Esophagus squamous epithelium (tissue), 5 donors: Measurements from ENCODE around the gene PANK4. TPM values are rescaled to one million over a fixed set of nuclear protein-coding genes. Genes with fewer than 3 reads are reported as not detected.

Experiments used
- DNase-seq: peaks from one replicate; lab custom pipeline; 2025; lab: John Stamatoyannopoulos, UW
- H3K27ac ChIP-seq, 4 donors: fragments of 200-600 bp; sonication (generic); one replicate each; pipeline ENCODE4 v1.5.1; 2016 to 2019; ENCODE audit warnings: mild to moderate bottlenecking in 1 of 4
- H3K27me3 ChIP-seq, 4 donors: fragments of 200-600 bp; sonication (generic); 1 replicate in 3 of 4; 2 replicates in 1 of 4; pipeline versions ENCODE4 v1.5.1 to v1.6.0; 2017 to 2021; ENCODE audit warnings: antibody characterized with exemption in 1 of 4
- H3K36me3 ChIP-seq, 3 donors: fragments of 200-600 bp; sonication (generic); one replicate each; pipeline ENCODE4 v1.5.1; 2016 to 2019
- H3K4me1 ChIP-seq, 3 donors: fragments of 200-600 bp; sonication (generic); one replicate each; pipeline ENCODE4 v1.5.1; 2017 to 2019
- H3K4me3 ChIP-seq, 4 donors: fragments of 200-600 bp; sonication (generic); 1 replicate in 3 of 4; 2 replicates in 1 of 4; pipeline ENCODE4 v1.5.1; 2016 to 2019; ENCODE audit warnings: mild to moderate bottlenecking in 2 of 4, moderate library complexity in 1 of 4
- H3K9me3 ChIP-seq, 3 donors: fragments of 200-600 bp; sonication (generic); one replicate each; pipeline ENCODE4 v1.5.1; 2016 to 2019
- POLR2A ChIP-seq, 4 donors: fragments of 450-650 bp; IDR thresholded peaks; one replicate each; pipeline ENCODE4 v1.6.1; 2017; ENCODE audit warnings: antibody characterized with exemption in 4 of 4, mild to moderate bottlenecking in 4 of 4, moderate library complexity in 3 of 4
- WGBS, 2 donors: methylation state at CpG; one replicate each; pipeline ENCODE4 v1.1.5; 2018; 5-methylcytosine and 5-hydroxymethylcytosine counted together
- intact Hi-C: fragments of 100-400 bp; cut with DNase I; formaldehyde crosslinking; loops from one replicate; pipeline ENCODE4 v1.15.0; 2022
- total RNA-seq, 4 donors: library from RNA; depleted of rRNA; stranded (reverse); fragments of >200 nt; gene quantifications; one replicate each; pipeline ENCODE4 v1.1.0, GENCODE V29; 2016
- TF ChIP-seq, protein P1 (sequence below), 6 experiments: fragments of 450-650 bp in 4 of 6; fragments of 200-600 bp in 2 of 6; sonication (generic) in 2 of 6; IDR thresholded peaks; one replicate each; pipeline ENCODE4 v1.5.1; 2016 to 2019; ENCODE audit warnings: antibody characterized with exemption in 6 of 6, mild to moderate bottlenecking in 4 of 6, moderate library complexity in 4 of 6
- donor health status: DM: yes; HTN: yes; CAD: no.

The PANK4 gene
- total RNA-seq, 4 donors from 2014 or later, result 11.8 to 29.1 (median 17.0) TPM

DNA sequence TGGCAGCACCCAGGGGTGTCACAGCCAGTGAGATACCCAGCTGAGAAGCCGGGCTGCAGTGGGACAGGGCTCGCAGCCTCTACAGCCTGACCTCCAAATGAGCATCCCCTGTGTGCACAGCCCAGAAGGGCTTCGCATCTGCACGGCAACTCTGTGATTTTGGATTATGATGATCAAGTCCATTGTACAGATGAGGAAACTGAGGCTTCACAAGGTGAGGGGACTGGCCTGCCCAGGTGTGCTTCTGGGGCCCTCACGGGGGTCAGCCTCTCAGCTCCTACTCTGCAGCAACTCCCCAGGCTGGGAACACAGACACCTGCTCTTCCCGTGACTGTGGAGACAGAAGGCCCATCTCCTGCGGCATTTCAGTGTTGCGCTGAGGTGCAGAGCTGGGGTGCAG lies 12.5 kb upstream of the PANK4 start:
- H3K4me1 ChIP-seq, result peaks cover 31 to 69% (median 40%) of the 10 kb centered on the region in 3 donors
- H3K36me3 ChIP-seq, result no peaks in the 10 kb centered on the region
- TF ChIP-seq POLR2A (IDR thresholded peaks at IDR 0.05), result no peak
- TF ChIP-seq, protein P1, sequence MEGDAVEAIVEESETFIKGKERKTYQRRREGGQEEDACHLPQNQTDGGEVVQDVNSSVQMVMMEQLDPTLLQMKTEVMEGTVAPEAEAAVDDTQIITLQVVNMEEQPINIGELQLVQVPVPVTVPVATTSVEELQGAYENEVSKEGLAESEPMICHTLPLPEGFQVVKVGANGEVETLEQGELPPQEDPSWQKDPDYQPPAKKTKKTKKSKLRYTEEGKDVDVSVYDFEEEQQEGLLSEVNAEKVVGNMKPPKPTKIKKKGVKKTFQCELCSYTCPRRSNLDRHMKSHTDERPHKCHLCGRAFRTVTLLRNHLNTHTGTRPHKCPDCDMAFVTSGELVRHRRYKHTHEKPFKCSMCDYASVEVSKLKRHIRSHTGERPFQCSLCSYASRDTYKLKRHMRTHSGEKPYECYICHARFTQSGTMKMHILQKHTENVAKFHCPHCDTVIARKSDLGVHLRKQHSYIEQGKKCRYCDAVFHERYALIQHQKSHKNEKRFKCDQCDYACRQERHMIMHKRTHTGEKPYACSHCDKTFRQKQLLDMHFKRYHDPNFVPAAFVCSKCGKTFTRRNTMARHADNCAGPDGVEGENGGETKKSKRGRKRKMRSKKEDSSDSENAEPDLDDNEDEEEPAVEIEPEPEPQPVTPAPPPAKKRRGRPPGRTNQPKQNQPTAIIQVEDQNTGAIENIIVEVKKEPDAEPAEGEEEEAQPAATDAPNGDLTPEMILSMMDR (IDR thresholded peaks at IDR 0.05), result no peak
- H3K27me3 ChIP-seq, result peaks cover 0 to 88% (median 0%) of the 10 kb centered on the region in 4 donors
- WGBS, 2 donors, result 100% methylated on average over 1 to 3 of the region's 8 CpGs
- intact Hi-C loops, result no loop called here
- DNase-seq, result no peak
- no peak overlapping the region for H3K4me3 ChIP-seq
- H3K9me3 ChIP-seq, result no peaks in the 10 kb centered on the region
- H3K27ac ChIP-seq, result no peak overlapping the region

- no peak overlapping the region for H3K27ac ChIP-seq
- peaks cover 35 to 69% (median 40%) of the 10 kb centered on the region in 3 donors for H3K4me1 ChIP-seq
- intact Hi-C loops, result no loop called here
- peaks cover 0 to 93% (median 0%) of the 10 kb centered on the region in 4 donors for H3K27me3 ChIP-seq
- no peaks in the 10 kb centered on the region for H3K36me3 ChIP-seq
- no peak overlapping the region for H3K4me3 ChIP-seq
- no CpG with 5 or more reads among the region's 4 CpGs for WGBS, 2 donors
- no peak for TF ChIP-seq POLR2A (IDR thresholded peaks at IDR 0.05)
- TF ChIP-seq, protein P1 (IDR thresholded peaks at IDR 0.05), result no peak
- no peak for DNase-seq
- H3K9me3 ChIP-seq, result no peaks in the 10 kb centered on the region
These were observed 12.0 kb upstream of the PANK4 start for GRCh38 chr1:2538376-2538775.

DNA sequence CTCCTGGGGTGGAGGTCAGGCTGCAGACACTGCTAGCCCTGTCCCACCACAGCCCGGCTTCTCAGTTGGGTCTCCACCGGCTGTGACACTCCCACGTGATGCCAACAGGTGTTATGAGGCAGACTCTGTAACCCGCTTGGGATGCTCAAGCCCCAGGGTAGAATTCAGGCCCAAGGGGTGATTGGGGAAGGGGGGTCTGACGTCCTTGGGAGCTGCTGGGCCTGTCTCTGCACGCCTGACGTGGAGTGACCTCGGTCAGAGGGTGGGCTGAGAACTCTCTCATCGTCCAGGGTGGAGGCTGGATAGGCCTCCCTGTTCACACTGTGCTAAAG lies 11.4 kb upstream of the PANK4 start:
- H3K9me3 ChIP-seq, result no peaks in the 10 kb centered on the region
- H3K4me1 ChIP-seq, result peaks cover 40 to 69% (median 44%) of the 10 kb centered on the region in 3 donors
- H3K36me3 ChIP-seq, result no peaks in the 10 kb centered on the region
- WGBS, 2 donors, result 39% methylated on average over 6 of the region's 9 CpGs; no CpG with 5 or more reads in 1 of the 2 donors
- H3K4me3 ChIP-seq, result no peak overlapping the region
- intact Hi-C loops, result no loop called here
- no peak overlapping the region for H3K27ac ChIP-seq
- TF ChIP-seq, protein P1 (IDR thresholded peaks at IDR 0.05), result no peak
- TF ChIP-seq POLR2A (IDR thresholded peaks at IDR 0.05), result no peak
- no peak for DNase-seq
- peaks cover 0 to 98% (median 0%) of the 10 kb centered on the region in 4 donors for H3K27me3 ChIP-seq

DNA sequence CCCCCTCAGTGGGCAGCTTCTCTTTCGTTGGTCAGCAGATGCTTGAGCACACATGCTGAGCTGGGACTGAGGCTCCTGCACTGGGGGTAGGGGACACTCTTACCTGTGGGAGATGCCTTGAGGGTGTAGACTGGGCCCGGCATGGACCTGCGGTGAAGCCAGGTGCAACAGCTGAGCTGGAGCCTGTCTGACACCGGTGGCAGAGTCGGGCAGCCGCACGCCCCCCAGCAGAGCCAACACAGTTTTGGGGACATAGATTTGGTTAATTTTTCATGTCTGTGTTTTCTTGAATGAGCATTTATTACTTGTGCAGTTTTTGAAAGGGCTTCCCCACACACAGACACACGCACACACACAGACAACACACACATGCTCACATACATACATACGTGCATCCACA lies 9.6 kb upstream of the PANK4 start:
- no peak for TF ChIP-seq POLR2A (IDR thresholded peaks at IDR 0.05)
- TF ChIP-seq, protein P1 (IDR thresholded peaks at IDR 0.05), result no peak
- Histone ChIP-seq H3K27me3 (peaks cover 0 to 100% (median 0%) of the 10 kb centered on the region in 4 donors), H3K4me1 (peaks cover 47 to 76% (median 51%) of the 10 kb centered on the region in 3 donors), H3K9me3 (no peaks in the 10 kb centered on the region), H3K4me3 (no peak overlapping the region), H3K36me3 (no peaks in the 10 kb centered on the region), H3K27ac (no peak overlapping the region)
- 73 to 74% methylated on average over 3 to 7 of the region's 9 CpGs for WGBS, 2 donors
- intact Hi-C loops, result no loop called here
- DNase-seq, result no peak

GRCh38 chr1:2535455-2535854 lies 9.1 kb upstream of the PANK4 start:
- no peak for DNase-seq
- no peaks in the 10 kb centered on the region for H3K9me3 ChIP-seq
- 52 to 73% methylated on average over 3 to 14 of the region's 27 CpGs for WGBS, 2 donors
- H3K4me1 ChIP-seq, result peaks cover 50 to 76% (median 51%) of the 10 kb centered on the region in 3 donors
- H3K4me3 ChIP-seq, result peak overlapping the region in 1 of 4 donors; percentile 5
- H3K36me3 ChIP-seq, result no peaks in the 10 kb centered on the region
- H3K27ac ChIP-seq, result peak overlapping the region in 1 of 4 donors; percentile 63
- TF ChIP-seq POLR2A (IDR thresholded peaks at IDR 0.05), result no peak
- TF ChIP-seq, protein P1 (IDR thresholded peaks at IDR 0.05), result no peak
- intact Hi-C loops, result no loop called here
- H3K27me3 ChIP-seq, result peaks cover 0 to 100% (median 0%) of the 10 kb centered on the region in 4 donors
